Middle frontal gyrus (tissue), 1 donor: ENCODE measurements around the gene AHSG.
A peak's percentile ranks its signal among the peaks of the same experiment; 100 is the strongest.

ENCODE experiments used
- DNase-seq: peaks from one replicate; pipeline ENCODE4 v3.0.0-alpha.2; 2015; ENCODE audit warnings: low spot score; ENCODE audit errors: extremely low spot score

The AHSG gene

DNA sequence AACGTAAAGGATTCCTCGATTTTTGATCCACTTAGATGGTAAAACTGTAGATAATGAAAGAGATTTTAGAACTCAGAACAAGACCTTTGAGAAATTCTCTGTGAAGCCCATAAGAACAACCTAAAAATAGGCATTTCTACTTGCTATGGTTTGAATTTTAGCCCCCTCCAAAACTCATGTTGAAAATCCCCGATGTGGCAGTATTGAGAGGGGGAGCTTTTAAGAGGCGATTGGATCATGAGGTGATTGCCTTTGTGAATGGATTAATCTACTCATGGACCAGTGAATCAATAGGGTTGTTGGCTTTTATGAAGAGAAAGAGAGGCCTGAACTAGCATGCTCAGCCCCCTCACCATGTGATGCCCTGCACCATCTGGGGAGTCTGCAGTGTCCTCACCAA lies 20.2 kb upstream of the AHSG start:
- DNase-seq: no peak

DNA sequence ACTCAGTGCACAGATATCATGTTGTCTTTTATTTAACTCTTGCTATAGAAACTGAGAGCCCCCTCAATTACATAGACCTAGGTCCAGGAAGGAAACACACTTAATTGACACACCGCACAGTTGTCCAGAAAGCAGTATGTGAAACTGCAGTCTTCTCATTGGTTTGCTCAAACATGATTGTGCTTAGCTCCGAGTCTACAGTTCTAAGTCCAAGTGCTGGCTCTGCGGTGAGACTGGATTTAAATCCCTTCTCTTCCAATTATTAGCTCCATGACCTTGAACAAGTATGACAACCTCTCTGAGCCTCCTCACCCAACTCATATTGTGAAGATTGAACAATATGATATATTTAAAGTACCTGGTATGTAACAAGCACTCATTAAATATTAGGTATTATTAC lies 19.0 kb upstream of the AHSG start:
- DNase-seq: no peak

DNA sequence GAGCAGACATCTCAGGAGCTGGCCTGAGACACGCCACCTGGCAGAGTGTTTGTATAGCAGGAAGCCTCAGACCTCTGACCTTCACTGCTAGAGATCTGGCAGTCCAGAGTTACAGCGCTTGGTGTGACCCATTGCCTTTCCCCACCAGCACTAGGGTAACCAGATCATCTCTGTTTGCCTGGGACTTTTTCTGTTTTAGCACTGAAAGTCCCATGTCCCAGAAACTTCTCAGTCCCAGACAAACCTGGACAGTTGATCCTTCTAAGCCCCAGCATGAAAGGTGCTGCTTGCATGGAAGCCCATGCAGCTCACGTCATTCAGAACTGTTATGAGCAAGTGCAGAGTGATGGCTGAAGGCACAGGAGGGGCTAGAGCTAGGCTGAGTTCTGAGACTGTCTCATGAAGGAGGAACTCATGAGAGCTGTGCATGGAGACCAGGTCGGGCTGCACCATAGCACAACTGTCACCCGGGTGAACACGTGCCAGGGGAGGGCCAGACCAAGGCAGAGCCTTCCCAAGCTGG lies 18.2 kb upstream of the AHSG start:
- DNase-seq: no peak

DNA sequence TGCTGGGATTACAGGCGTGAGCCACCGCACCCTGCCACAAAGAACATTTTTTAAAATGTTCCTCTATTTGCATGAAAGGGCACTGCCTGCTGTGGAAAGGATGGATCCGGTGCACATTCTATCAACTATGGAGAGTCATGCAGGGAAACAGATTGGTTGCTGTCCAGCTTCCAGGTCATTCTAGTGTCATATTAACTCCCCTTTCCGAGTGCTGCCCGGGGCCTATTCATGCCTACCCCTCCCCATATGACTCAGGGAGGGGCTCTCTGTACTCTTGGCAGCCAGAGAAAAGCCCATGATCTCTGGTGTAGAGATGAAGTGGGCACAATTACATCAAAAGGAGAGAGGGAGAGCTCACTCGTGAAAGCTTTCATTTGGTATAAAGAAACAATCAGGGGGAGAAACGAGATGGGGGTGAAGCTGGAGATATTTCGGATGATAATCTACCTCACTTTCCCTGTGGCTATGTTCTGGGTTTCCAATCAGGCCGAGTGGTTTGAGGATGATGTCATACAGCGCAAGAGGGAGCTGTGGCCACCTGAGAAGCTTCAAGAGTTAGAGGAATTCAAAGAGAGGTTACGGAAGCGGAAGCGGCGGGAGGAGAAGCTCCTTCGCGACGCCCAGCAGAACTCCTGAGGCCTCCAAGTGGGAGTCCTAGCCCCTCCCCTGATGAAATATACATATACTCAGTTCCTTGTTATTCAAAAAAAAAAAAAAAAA lies 16.1 kb upstream of the AHSG start:
- DNase-seq: no peak

DNA sequence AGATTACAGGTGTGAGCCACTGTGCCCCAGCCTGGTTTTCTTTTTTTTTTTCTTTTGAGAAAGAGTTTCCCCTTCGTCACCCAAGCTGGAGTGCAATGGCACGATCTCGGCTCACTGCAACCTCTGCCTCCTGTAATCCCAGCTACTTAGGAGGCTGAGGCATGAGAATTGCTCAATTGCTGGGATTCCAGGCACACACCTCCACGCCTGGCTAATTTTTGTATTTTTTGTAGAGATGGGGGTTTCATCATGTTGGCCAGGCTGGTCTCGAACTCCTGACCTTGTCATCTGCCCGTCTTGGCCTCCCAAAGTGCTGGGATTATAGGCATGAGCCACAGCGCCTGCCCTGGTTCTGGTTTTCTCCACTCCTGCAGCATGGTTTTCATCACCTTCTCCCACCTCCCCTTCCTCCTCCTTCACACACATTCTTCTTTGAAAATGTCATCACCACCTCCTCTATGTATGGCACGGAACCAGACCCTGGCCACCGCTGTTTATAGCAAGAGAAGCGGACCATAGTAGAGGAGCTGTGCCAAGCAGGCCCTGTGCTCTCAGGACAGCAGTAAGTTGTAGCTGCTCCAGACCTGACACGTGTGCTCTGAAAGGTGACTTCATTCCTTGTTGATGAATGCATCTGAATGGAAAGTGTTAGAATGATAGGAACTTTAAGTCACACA lies 14.6 kb upstream of the AHSG start:
- DNase-seq: no peak

DNA sequence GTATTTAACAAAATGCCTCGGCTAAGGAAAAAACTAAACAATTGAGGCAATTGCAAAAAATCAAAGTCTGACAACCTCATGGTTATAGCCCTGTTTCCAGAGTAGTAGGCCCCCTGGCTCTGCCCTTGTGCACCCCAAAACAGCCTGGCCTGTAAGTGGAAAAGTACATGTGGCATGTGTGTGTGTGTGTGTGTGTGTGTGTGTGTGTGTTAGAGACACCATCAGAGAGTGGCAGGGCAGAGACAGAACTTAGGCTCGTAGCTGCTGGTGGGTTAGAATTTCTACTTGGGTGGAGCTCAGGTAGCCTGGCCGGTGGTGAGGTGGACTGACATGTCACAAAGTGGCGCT lies 14.1 kb upstream of the AHSG start:
- DNase-seq: no peak

DNA sequence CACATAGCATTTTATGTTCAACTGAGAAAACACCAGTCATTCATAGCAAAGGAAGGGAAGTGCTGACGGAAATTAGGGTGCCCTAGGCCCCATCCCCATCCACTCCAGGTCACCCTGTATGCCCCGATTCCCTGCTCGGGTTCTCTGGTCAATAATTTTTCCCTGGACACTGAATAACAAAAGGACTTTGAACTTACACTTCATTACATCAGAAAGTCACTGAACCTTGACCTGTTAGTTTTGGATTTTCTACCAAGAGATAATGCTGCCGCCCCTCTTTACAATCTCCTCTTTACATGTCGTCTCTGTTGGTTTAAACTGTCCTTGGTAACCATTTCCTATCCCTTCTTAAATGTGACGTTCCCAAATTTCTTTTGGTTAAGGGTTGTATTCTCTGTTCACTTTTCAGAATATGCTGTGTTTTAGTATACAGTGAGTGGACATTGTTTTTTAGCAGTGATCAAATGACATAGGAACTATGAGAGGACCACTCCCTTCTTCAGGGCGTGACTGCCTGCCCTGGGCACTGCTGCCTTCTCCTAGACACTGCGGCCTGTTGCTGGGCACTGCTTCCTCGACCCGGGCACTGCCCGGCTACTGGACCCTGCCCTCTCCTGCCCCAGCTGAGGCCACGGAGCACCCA lies 13.6 kb upstream of the AHSG start:
- no peak for DNase-seq

DNA sequence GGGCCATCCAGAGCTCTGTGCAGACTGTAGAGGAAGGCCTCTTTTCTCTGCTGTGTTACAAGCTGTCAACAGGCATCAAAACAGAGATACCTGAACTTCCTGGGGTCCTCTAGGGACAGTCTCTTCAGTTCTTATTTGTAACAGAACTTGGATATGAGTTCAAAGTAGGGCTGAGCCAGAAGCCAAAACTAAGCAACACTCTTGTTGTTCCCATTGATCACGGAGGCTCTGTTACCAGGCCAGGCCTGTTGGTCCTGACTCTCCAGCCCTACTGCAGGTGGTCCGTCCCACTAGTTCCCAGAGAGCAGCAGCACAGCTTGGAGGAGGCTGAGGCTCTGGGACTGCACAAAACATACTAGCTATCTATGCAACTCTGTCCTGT lies 13.1 kb upstream of the AHSG start:
- no peak for DNase-seq

DNA sequence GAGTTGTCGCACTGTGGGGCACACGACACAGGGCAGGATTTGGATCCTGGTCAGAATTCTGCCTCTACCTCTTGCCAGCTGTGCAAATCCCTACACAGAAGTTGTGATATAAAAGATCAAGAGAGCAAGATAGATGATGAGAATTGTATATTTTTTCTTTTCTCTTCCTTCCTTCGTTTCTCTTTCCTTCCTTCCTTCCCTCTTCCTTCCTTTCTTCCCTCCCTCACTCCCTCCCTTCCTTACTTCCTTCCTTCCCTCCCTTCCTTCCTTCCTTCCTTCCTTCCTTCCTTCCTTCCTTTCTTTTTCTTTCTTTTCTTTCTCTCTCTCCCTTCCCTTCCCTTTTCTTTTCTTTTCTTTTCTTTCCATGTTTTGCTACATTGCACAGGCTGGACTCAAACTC lies 12.0 kb upstream of the AHSG start:
- no peak for DNase-seq

DNA sequence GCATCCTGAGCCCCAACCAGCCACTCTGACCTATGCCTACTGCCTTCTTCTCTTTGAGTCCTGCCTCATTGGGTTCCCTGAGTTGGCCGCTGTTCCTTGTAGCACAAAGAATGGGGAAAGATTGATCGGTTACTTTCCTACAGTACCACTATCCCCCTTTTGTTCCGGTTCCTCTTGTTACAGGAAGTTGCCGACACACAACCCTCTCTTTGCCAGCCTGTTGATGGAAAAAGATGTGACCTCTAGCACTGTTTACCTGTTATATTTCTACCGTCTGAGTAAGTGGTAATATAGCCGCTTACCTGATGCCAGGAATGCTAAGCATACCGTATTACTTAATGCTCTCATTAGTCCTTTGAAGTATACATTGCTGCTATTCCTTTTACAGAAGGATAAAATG lies 9.7 kb upstream of the AHSG start:
- no peak for DNase-seq

DNA sequence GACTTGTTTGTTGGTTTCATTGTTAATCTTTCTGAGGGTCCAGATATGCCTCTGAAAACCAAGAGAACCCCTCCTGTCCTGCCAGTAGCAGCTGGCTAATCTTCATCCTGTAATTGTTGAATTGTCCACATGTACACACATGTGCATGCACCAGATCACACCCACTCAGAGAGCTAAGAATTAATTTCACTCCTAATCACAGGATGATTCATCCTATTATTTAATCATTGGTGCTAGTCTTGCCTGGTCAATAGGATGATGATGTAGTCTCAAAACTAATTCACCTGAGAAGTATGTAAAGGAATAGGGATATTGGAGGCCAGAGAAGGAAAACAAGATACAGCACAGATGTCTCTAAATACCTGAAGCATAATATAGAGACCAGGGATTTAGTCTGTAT lies 7.8 kb upstream of the AHSG start:
- no peak for DNase-seq

DNA sequence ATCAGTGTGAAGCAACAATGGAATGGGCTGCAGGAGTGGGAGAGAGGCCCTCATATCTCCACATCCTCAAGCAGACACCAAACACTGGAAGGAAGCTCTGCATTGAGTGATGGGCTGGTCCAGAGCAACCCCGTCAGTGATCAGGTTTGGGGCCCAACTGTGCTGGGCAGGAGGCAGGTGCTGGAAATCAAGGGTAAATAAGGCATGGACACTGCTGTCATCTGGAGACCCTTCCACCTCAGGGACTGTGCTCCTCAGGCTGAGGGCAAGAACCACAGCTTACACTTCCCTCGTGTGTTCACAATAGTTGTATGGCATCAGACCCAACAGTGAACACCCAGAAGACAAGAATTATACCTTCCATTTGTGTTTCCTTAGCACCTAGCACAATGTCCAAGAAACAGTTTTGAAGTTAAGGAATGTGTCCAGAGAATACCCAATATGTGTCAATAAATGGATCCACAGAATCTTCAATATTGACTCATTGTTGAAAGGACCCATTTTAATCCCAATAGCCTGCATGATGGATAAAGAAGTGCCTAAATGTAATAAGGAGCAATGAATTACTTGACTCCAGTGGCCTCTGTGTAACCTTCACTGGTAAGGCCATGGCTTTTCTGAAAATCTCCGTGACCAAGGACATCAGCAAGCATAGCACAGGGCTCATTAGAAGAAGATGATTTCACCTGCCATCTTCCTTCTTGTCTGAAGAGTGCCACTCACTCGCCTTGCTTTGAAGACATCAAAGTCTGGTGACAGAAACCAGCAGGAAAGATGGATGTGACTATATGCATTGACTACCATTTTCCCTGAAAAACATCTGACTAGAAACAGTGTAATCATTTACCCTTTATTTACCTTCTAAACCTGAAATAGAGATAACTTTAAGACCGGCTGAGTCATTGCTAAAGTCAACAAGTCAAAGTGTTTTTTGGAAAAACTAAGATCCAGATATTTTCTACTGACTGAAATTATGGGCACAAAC lies 7.0 kb upstream of the AHSG start:
- no peak for DNase-seq

DNA sequence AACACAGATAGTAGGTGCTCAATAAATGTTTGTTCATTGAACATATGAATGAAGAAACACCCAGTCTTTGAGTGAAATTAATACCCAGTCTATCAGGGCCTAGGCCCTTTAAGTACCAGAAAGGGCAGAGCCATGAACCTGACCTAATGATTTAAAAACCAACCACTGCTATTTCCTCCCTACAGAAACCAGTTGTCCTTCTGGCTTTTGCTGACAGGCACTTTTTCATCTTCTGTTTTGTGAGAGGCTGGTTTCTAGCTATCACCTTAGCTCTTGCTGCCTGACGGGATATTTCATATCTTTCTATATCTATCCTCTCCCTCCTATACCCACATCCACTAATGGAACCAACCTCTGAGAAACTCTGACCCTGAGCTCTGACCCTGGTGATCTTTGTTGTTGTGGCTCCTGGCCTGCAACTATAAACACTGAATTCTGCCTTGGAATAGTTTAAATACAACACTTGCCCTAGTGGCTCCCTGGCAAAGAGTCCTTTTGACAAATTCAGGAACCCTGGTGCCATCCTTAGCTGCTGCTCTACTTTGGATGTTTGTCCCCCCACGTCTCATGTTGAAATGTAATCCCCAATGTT lies 4.1 kb upstream of the AHSG start:
- DNase-seq: no peak

DNA sequence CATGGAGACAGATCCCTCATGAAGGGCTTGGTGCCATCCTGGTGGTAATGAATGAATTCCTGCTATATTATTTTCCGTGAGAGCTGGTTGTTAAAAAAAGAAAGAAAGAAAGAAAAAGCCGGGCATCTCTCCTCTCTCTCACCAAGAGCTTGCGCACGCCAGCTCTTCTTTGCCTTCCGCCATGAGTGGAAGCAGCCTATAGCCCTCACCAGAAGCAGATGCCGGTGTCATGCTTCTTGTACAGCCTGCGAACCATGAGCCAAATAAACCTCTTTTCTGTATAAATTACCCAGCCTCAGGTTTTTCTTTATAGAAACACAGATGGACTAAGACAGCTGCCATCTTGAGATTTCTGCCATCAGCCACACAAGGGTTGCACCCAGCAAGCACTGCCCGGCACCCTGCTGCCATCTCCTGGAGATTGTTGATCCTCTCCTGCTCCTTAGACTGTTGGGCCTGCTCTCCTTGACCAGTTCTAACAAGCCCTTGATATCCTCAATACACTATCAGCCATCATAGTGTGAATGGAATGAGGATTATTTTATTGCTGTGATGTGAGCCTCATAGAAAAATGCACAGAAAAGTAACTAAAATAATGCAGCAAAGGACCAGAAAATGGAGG lies 3.5 kb upstream of the AHSG start:
- no peak for DNase-seq

DNA sequence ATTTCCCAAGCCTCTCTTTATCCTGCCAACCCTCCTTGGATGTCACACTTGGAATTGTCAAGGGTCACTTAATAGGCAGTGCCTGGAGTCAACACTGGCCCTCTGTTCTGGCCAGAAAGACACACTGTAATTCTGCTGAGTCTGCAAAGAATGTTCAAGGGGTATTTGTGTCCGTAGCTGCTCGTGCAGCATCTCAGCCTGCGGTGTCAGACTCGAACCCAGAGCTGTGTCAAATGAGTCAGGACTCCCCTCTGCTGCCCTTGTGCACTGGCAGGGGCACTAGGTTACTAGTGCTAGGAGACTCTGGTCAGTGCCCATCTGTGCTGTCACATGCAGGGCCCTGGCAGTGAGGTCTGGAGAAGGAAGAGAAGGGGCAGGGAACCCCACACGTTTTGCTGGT lies 795 bp upstream of the AHSG start:
- no peak for DNase-seq

DNA sequence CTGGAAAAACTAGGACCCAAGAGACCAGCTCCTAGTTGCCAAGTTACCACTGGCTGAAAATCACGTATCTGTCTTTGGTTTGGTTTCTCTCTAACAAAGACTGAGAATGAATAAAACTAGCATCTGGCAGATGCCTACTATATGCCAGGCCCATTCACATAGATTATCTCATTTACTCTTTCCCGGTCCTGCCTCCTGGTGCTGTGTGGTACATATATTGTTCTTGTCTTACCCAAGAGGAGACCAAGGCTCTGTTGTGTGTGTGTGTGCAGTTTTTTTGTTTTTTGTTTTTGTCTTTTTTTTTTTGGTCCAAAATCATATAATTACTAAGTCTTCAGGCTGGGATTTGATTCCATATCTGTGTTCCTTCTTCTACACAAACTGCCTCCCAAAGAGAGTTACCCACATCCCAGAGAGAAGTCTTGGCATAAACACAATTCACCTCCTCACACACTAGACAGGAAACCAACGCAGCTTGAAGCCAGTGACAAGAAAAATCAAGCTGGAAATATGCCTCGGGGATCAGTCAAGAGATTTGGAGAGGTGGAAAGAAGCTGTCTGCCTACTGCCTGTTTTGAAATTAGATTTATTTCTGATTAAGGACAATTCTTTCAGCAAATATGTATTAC lies 891 bp downstream of the AHSG start:
- no peak for DNase-seq

DNA sequence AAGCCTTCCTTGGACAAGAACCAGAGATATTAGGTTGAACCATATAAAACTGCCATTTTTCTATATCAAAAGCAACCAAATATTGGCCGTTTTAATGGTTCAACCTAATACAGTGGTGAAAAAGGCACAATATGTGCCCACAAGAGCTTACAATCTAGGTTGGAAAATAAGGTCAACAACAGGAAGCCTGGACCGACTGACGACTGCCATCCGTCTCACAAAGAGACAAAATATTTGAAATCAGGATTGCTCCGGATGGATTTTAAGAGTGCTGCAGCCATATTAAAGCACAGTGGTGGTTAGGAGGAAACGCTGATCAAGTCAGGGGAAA lies 1.4 kb downstream of the AHSG start:
- DNase-seq: no peak

DNA sequence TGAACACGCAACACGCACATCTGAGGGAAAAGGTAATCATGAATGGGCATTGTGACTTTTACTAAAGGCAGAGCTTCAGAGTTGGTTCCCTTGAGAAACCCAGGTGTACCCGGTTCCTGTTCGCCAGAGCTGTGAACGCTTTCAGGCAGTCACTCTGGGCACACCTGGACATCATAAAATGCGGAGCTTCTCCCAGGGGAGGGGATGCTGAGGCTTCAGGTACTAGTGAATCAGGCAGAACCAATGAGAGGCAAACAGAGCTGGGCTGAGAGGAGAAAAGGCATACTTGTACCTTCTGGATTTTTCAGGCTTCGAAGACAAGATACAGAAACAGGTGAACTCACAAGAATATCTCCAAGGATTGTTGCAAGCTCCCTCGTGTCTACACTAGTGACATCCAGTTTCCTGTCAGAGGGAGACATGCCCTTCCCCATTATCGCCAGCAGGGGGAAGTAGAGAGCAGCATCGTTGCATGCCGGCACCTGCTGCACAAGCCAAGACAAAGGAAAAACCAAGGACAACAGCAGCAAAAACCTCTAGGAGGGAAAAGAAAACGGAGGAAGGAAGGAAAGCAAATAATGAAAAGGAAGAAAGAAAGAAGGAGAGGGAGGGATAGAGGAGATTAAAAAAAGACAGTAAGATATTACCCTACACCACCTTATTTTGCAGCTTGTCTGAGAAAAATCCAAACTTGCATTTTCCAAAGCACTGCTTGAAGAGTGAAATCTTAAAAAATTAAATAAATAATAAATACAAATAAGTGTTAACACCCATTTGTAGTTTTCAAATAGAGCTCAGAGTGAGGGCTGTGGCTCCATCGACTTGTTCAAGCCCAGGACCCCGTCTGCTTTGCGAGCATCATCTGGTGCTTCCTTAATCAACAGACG lies 2.0 kb downstream of the AHSG start:
- peak; percentile 76 for DNase-seq

DNA sequence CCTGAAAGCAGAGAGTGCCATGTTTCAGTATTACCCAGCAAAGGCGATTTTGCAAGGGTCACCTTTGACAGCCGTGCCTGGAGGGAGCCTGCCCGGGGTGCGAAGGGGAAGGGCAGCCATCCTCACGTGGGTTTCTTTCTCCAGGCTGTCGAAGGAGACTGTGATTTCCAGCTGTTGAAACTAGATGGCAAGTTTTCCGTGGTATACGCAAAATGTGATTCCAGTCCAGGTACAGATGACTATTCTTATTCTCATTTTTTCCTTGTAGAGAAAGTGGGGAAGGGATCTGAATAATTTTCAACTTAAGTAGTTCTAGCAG lies 3.4 kb downstream of the AHSG start:
- no peak for DNase-seq
